PFSK-1 (cell line): ENCODE measurements around the gene CYP26B1.

Experiments used
- FOXP2 ChIP-seq: optimal IDR thresholded peaks from 2 replicates; pipeline ENCODE3; 2011; ENCODE audit warnings: borderline replicate concordance, control low read depth, inconsistent platforms; ENCODE audit not compliant: insufficient read depth; ENCODE audit errors: extremely low read length, extremely low read depth
- POLR2AphosphoS5 ChIP-seq: IDR thresholded peaks from 2 replicates; pipeline ENCODE4 v1.6.1; 2012; ENCODE audit warnings: low read depth, mild to moderate bottlenecking, control low read depth, low read length, moderate library complexity
- TAF1 ChIP-seq: IDR thresholded peaks from 2 replicates; pipeline ENCODE4 v1.6.1; 2012; ENCODE audit warnings: low read length, control low read depth, borderline replicate concordance; ENCODE audit not compliant: insufficient read depth

DNA sequence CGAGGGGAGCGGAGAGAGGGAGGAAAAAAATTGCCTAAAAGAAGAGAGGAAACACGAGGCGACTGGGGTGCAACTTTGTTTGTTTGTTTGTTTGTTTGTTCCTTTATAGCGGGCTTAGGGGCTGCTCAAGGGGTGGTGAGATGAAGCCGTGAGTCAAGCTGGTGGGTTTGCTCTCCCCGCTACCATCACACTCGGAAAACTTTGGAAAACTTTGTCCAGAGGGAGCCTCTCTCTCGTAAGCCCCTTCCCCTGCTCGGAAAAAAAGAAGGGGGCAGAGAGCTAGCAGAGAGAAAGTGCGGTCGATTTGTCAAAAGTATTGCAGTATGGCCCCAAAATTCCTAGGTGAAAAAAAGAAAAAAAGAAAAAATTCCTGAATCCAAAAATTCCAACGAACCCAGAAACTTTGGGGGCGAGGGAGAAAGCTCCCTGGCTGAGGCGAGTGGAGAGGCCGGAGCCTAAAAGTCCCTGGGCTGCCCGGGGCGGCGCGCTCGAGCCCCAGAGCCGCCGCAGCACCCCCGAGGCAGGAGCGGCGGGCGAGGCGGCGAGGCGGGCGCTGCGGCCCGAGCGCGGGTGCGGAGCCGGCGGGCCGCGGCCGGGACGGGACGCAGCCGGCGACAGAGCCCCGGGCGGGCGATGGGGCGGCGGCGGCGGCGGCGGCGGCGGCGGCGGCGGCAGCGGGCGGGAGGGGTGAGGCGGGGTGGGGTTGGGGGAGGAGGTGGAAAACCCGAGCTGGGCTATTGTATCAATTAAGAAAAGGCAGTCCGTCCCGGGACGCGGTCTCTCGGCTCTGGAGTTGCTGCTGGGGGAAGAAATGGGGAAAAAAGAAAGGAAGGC lies 558 bp upstream of the CYP26B1 start:
- TF ChIP-seq POLR2AphosphoS5 (no peak), TAF1 (no peak), FOXP2 (no peak)
